ENCODE results near the gene VWA5B1.

VWA5B1 gene

DNA sequence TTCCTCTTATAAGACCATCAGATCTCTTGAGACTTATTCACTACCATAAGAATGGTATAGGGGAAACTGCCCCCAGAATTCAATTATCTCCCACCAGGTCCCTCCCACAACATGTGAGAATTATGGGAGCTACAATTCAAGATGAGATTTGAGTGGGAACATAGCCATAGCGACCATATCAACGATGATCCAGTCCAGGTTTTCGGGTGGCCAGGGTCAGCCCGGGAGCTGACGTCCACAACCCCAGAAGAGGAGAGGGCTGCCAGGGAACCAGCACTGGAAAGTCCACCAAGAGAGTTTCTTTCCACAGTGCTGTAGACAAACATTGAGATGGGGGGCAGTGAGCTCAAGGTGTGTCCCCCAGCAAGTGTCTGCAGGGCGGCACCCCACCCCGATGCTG is 88.4 kb downstream of the VWA5B1 start:
- H3K4me1 ChIP-seq (ENCODE audit: control insufficient read depth, insufficient read depth, low read length): no peaks in the 10 kb centered on the region
- no peaks in the 10 kb centered on the region for H3K9me3 ChIP-seq (ENCODE audit: control insufficient read depth in 2 of 2, low read length in 2 of 2)
- no peak overlapping the region for H3K4me3 ChIP-seq (ENCODE audit: low read length in 2 of 2)
- peaks cover 13 to 37% of the 10 kb centered on the region in 2 donors for H3K27me3 ChIP-seq (ENCODE audit: control insufficient read depth in 1 of 2, insufficient read depth in 2 of 2, low read length in 2 of 2)
- no peak overlapping the region for H3K9ac ChIP-seq (ENCODE audit: low read length in 2 of 2)
- no peaks in the 10 kb centered on the region for H3K36me3 ChIP-seq (ENCODE audit: control insufficient read depth in 2 of 2, insufficient read depth in 2 of 2, low read length in 2 of 2)
- no peak overlapping the region for H3K27ac ChIP-seq (ENCODE audit: low read length)

GRCh38 chr1:20380175-20380574 is 89.5 kb downstream of the VWA5B1 start:
- Histone ChIP-seq H3K27ac (ENCODE audit: low read length) (no peak overlapping the region), H3K9ac (ENCODE audit: low read length in 2 of 2) (no peak overlapping the region), H3K9me3 (ENCODE audit: control insufficient read depth in 2 of 2, low read length in 2 of 2) (no peaks in the 10 kb centered on the region), H3K27me3 (ENCODE audit: control insufficient read depth in 1 of 2, insufficient read depth in 2 of 2, low read length in 2 of 2) (peaks cover 16 to 44% of the 10 kb centered on the region in 2 donors), H3K4me1 (ENCODE audit: control insufficient read depth, insufficient read depth, low read length) (no peaks in the 10 kb centered on the region), H3K36me3 (ENCODE audit: control insufficient read depth in 2 of 2, insufficient read depth in 2 of 2, low read length in 2 of 2) (no peaks in the 10 kb centered on the region), H3K4me3 (ENCODE audit: low read length in 2 of 2) (no peak overlapping the region)

DNA sequence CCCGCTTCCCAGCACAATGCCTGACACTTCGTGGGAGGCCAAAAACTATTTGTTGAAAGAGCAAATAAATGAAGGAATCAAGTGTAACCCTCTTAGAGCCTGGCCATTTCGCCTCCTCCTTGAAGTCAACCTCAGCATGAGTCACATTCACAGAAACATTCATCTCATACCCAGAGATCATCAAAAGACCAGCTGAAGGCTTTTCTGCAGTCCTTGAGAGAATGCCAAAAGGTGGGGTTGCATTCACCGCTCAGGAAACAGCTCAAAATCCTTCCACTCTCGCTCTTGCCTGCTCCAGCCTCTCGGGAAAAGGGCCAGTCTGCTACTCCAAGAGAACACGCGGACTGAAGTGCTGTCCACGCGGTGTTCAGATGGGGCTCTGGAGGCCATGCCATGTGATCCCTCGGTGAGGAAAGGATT is 90.0 kb downstream of the VWA5B1 start:
- peaks cover 19 to 47% of the 10 kb centered on the region in 2 donors for H3K27me3 ChIP-seq (ENCODE audit: control insufficient read depth in 1 of 2, insufficient read depth in 2 of 2, low read length in 2 of 2)
- no peak overlapping the region for H3K27ac ChIP-seq (ENCODE audit: low read length)
- H3K9me3 ChIP-seq (ENCODE audit: control insufficient read depth in 2 of 2, low read length in 2 of 2): no peaks in the 10 kb centered on the region
- H3K36me3 ChIP-seq (ENCODE audit: control insufficient read depth in 2 of 2, insufficient read depth in 2 of 2, low read length in 2 of 2): no peaks in the 10 kb centered on the region
- no peak overlapping the region for H3K9ac ChIP-seq (ENCODE audit: low read length in 2 of 2)
- no peak overlapping the region for H3K4me3 ChIP-seq (ENCODE audit: low read length in 2 of 2)
- no peaks in the 10 kb centered on the region for H3K4me1 ChIP-seq (ENCODE audit: control insufficient read depth, insufficient read depth, low read length)

DNA sequence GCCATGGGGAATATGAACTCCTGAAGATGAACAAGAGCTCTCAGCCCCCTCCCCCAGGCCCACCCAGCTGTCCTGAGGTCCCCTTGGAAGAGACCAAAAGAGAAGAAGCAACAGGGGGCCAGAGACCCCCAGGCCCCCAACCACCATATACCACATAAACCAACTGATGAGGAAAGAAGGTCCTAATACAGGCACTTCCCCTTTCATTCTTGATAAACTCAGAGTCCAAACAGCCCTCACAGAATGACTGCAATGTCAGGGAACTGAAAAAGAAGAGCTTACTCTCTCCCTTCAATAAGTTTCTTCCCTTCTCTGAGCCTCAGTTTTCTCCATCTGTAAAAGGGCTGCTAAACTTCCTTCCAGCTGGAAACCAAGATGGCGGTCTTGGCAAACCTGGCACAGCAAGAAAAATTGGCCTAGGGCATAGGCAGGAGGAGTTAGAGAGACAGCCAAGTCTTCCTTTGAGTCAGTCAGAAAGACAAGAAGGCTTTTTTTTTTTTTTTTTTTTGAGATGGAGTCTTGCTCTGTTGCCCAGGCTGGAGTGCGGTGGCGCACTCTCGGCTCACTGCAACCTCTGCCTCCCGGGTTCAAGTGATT is 90.5 kb downstream of the VWA5B1 start:
- H3K9me3 ChIP-seq (ENCODE audit: control insufficient read depth in 2 of 2, low read length in 2 of 2): no peaks in the 10 kb centered on the region
- H3K9ac ChIP-seq (ENCODE audit: low read length in 2 of 2): no peak overlapping the region
- no peaks in the 10 kb centered on the region for H3K4me1 ChIP-seq (ENCODE audit: control insufficient read depth, insufficient read depth, low read length)
- H3K36me3 ChIP-seq (ENCODE audit: control insufficient read depth in 2 of 2, insufficient read depth in 2 of 2, low read length in 2 of 2): no peaks in the 10 kb centered on the region
- no peak overlapping the region for H3K4me3 ChIP-seq (ENCODE audit: low read length in 2 of 2)
- H3K27me3 ChIP-seq (ENCODE audit: control insufficient read depth in 1 of 2, insufficient read depth in 2 of 2, low read length in 2 of 2): peaks cover 22 to 49% of the 10 kb centered on the region in 2 donors
- H3K27ac ChIP-seq (ENCODE audit: low read length): no peak overlapping the region

DNA sequence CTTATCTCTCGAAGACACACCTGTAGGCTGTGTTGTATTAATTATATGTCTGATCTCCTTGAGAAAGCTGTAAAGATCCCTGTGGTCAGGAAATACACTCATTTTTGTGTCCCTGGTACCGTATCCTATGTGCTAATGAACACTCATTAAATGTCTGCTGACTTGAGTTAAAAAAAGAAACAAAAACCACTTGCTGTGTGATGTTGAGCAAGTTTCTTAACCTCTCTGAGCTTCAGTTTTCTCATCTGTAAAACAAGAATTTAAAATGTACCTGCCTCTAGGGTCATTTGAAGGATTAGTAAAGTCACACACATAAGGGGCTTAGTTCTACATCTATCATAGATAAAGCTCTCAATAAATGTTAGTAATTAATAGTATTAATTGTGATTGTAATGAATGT is 91.3 kb downstream of the VWA5B1 start:
- no peaks in the 10 kb centered on the region for H3K4me1 ChIP-seq (ENCODE audit: control insufficient read depth, insufficient read depth, low read length)
- no peaks in the 10 kb centered on the region for H3K9me3 ChIP-seq (ENCODE audit: control insufficient read depth in 2 of 2, low read length in 2 of 2)
- peaks cover 17 to 48% of the 10 kb centered on the region in 2 donors for H3K27me3 ChIP-seq (ENCODE audit: control insufficient read depth in 1 of 2, insufficient read depth in 2 of 2, low read length in 2 of 2)
- no peaks in the 10 kb centered on the region for H3K36me3 ChIP-seq (ENCODE audit: control insufficient read depth in 2 of 2, insufficient read depth in 2 of 2, low read length in 2 of 2)
- no peak overlapping the region for H3K4me3 ChIP-seq (ENCODE audit: low read length in 2 of 2)
- no peak overlapping the region for H3K9ac ChIP-seq (ENCODE audit: low read length in 2 of 2)
- no peak overlapping the region for H3K27ac ChIP-seq (ENCODE audit: low read length)

GRCh38 chr1:20382711-20383110 is 92.0 kb downstream of the VWA5B1 start:
- H3K4me3 ChIP-seq (ENCODE audit: low read length in 2 of 2): no peak overlapping the region
- no peaks in the 10 kb centered on the region for H3K9me3 ChIP-seq (ENCODE audit: control insufficient read depth in 2 of 2, low read length in 2 of 2)
- H3K4me1 ChIP-seq (ENCODE audit: control insufficient read depth, insufficient read depth, low read length): no peaks in the 10 kb centered on the region
- no peaks in the 10 kb centered on the region for H3K36me3 ChIP-seq (ENCODE audit: control insufficient read depth in 2 of 2, insufficient read depth in 2 of 2, low read length in 2 of 2)
- no peak overlapping the region for H3K27ac ChIP-seq (ENCODE audit: low read length)
- H3K27me3 ChIP-seq (ENCODE audit: control insufficient read depth in 1 of 2, insufficient read depth in 2 of 2, low read length in 2 of 2): peaks cover 20 to 49% of the 10 kb centered on the region in 2 donors
- H3K9ac ChIP-seq (ENCODE audit: low read length in 2 of 2): no peak overlapping the region

- H3K36me3 ChIP-seq (ENCODE audit: control insufficient read depth in 2 of 2, insufficient read depth in 2 of 2, low read length in 2 of 2): no peaks in the 10 kb centered on the region
- peaks cover 22 to 54% of the 10 kb centered on the region in 2 donors for H3K27me3 ChIP-seq (ENCODE audit: control insufficient read depth in 1 of 2, insufficient read depth in 2 of 2, low read length in 2 of 2)
- no peak overlapping the region for H3K9ac ChIP-seq (ENCODE audit: low read length in 2 of 2)
- no peaks in the 10 kb centered on the region for H3K4me1 ChIP-seq (ENCODE audit: control insufficient read depth, insufficient read depth, low read length)
- H3K27ac ChIP-seq (ENCODE audit: low read length): no peak overlapping the region
- no peak overlapping the region for H3K4me3 ChIP-seq (ENCODE audit: low read length in 2 of 2)
- no peaks in the 10 kb centered on the region for H3K9me3 ChIP-seq (ENCODE audit: control insufficient read depth in 2 of 2, low read length in 2 of 2)
These were observed 93.0 kb downstream of the VWA5B1 start for GRCh38 chr1:20383631-20384030.

DNA sequence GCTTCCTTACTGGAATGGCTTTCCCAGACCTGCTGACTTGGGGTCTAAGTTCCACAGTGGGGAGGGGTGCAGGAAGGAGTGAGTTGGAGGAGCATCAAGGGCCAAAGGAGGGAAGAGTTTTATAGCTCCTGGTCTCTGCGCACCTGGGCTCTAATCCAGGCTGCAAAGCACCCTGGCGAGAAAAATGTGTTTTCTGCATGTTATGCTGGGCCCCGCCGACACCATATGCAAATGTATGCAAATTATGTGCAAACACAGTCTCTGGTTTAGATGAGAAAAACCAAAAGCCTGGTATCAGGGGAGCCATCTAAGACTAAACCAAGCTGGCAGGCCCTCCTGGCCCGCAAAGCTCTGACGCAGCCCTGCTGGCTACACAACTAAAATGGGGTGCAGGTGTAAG is 95.0 kb downstream of the VWA5B1 start:
- no peaks in the 10 kb centered on the region for H3K9me3 ChIP-seq (ENCODE audit: control insufficient read depth in 2 of 2, low read length in 2 of 2)
- H3K27me3 ChIP-seq (ENCODE audit: control insufficient read depth in 1 of 2, insufficient read depth in 2 of 2, low read length in 2 of 2): peaks cover 25 to 55% of the 10 kb centered on the region in 2 donors
- no peaks in the 10 kb centered on the region for H3K36me3 ChIP-seq (ENCODE audit: control insufficient read depth in 2 of 2, insufficient read depth in 2 of 2, low read length in 2 of 2)
- no peaks in the 10 kb centered on the region for H3K4me1 ChIP-seq (ENCODE audit: control insufficient read depth, insufficient read depth, low read length)
- no peak overlapping the region for H3K4me3 ChIP-seq (ENCODE audit: low read length in 2 of 2)
- H3K9ac ChIP-seq (ENCODE audit: low read length in 2 of 2): no peak overlapping the region
- no peak overlapping the region for H3K27ac ChIP-seq (ENCODE audit: low read length)

GRCh38 chr1:20386323-20387081 is 95.8 kb downstream of the VWA5B1 start:
- Histone ChIP-seq H3K4me1 (ENCODE audit: control insufficient read depth, insufficient read depth, low read length) (no peaks in the 10 kb centered on the region), H3K9me3 (ENCODE audit: control insufficient read depth in 2 of 2, low read length in 2 of 2) (no peaks in the 10 kb centered on the region), H3K9ac (ENCODE audit: low read length in 2 of 2) (no peak overlapping the region), H3K36me3 (ENCODE audit: control insufficient read depth in 2 of 2, insufficient read depth in 2 of 2, low read length in 2 of 2) (no peaks in the 10 kb centered on the region), H3K27ac (ENCODE audit: low read length) (no peak overlapping the region), H3K4me3 (ENCODE audit: low read length in 2 of 2) (no peak overlapping the region), H3K27me3 (ENCODE audit: control insufficient read depth in 1 of 2, insufficient read depth in 2 of 2, low read length in 2 of 2) (peaks cover 30 to 57% of the 10 kb centered on the region in 2 donors)

DNA sequence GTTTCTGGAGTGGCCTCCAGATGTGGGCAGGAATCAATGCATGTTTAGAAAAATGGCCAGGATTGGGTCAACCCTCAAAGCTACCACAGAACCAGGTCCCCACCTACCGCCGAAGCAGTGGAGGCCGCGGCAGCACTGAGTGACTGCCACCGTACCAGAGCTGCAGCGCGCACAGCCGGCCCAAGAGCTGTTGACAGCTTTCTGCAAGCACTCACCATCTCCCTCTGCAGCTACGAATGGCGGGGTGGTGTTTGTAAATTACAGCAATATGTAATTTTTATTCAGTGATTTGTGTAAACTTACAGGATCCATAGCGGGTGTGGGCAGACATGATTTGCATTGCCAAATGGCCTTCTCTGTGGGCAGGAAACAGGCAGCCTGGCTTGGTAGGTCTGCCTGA is 98.9 kb downstream of the VWA5B1 start:
- peaks cover 0 to 5% of the 10 kb centered on the region in 2 donors for H3K9me3 ChIP-seq (ENCODE audit: control insufficient read depth in 2 of 2, low read length in 2 of 2)
- no peaks in the 10 kb centered on the region for H3K36me3 ChIP-seq (ENCODE audit: control insufficient read depth in 2 of 2, insufficient read depth in 2 of 2, low read length in 2 of 2)
- H3K27ac ChIP-seq (ENCODE audit: low read length): no peak overlapping the region
- no peak overlapping the region for H3K9ac ChIP-seq (ENCODE audit: low read length in 2 of 2)
- no peak overlapping the region for H3K4me3 ChIP-seq (ENCODE audit: low read length in 2 of 2)
- H3K27me3 ChIP-seq (ENCODE audit: control insufficient read depth in 1 of 2, insufficient read depth in 2 of 2, low read length in 2 of 2): peaks cover 28 to 45% of the 10 kb centered on the region in 2 donors
- no peaks in the 10 kb centered on the region for H3K4me1 ChIP-seq (ENCODE audit: control insufficient read depth, insufficient read depth, low read length)
